Transverse colon (tissue), 4 donors: ENCODE measurements around the gene GTF2F2. TPM values are rescaled to one million over a fixed set of nuclear protein-coding genes. Genes with fewer than 3 reads are reported as not detected.
A peak's percentile ranks its signal among the peaks of the same experiment; 100 is the strongest.
"Not testable (repeated sequence)": the region's sequence is repeated elsewhere in the genome, so short reads cannot be mapped to it uniquely, and the experiment has no call there.

Source experiments
- DNase-seq: peaks from one replicate; pipeline ENCODE4 v3.0.0-alpha.2; 2019
- H3K27ac ChIP-seq, 4 donors: fragments of 200-600 bp; sonication (generic); 2 replicates each; pipeline ENCODE4 v1.5.1; 2016 to 2018; ENCODE audit warnings: inconsistent platforms in 4 of 4
- H3K27me3 ChIP-seq: fragments of 200-600 bp; sonication (generic); 2 replicates; pipeline ENCODE4 v1.5.1; 2017; ENCODE audit warnings: inconsistent platforms
- H3K36me3 ChIP-seq, 4 donors: fragments of 200-600 bp; sonication (generic); 2 replicates each; pipeline ENCODE4 v1.5.1; 2017 to 2019; ENCODE audit warnings: inconsistent platforms in 4 of 4
- H3K4me1 ChIP-seq, 4 donors: fragments of 200-600 bp; sonication (generic); 2 replicates each; pipeline ENCODE4 v1.5.1; 2017 to 2020; ENCODE audit warnings: inconsistent platforms in 4 of 4
- H3K4me3 ChIP-seq, 4 donors: fragments of 200-600 bp; sonication (generic); 1 replicate in 1 of 4; 2 replicates in 3 of 4; pipeline versions ENCODE4 v1.5.1 to v1.6.1; 2017 to 2019; ENCODE audit warnings: inconsistent platforms in 4 of 4
- H3K9me3 ChIP-seq, 2 donors: fragments of 200-600 bp; sonication (generic); 2 replicates each; pipeline ENCODE4 v1.5.1; 2017 to 2019; ENCODE audit warnings: inconsistent platforms in 2 of 2
- EP300 ChIP-seq: sonication (generic); formaldehyde crosslinking; IDR thresholded peaks from one replicate; pipeline ENCODE4 v1.6.1; 2017; ENCODE audit warnings: antibody characterized with exemption, low read depth
- POLR2A ChIP-seq: fragments of 450-650 bp; IDR thresholded peaks from one replicate; pipeline ENCODE4 v1.6.1; 2016; ENCODE audit warnings: antibody characterized with exemption, mild to moderate bottlenecking, moderate library complexity
- POLR2AphosphoS5 ChIP-seq, 3 donors: sonication (generic); formaldehyde crosslinking; IDR thresholded peaks; one replicate each; pipeline ENCODE4 v1.6.1; 2016; ENCODE audit warnings: antibody characterized with exemption in 3 of 3
- WGBS, 2 donors: methylation state at CpG; one replicate each; pipeline ENCODE4 v1.1.5; 2018; ENCODE audit warnings: low coverage in 1 of 2; 5-methylcytosine and 5-hydroxymethylcytosine counted together
- in situ Hi-C, 4 donors: fragments of 200-750 bp; cut with MboI; loops; one replicate each; pipeline versions ENCODE4 v1.15.0 to v1.15.1; 2017; ENCODE audit warnings: low sequenced_read_pairs in 3 of 4, low pct_ligation_motif_present in 1 of 4, low pct_unique_long_range_greater_than_20kb in 1 of 4
- intact Hi-C: fragments of 100-400 bp; cut with DNase I; formaldehyde crosslinking; loops from one replicate; pipeline ENCODE4 v1.15.1; 2023; ENCODE audit warnings: low total_unique reads
- total RNA-seq, 4 donors: library from RNA; depleted of rRNA; stranded (reverse); fragments of >200 nt; gene quantifications; one replicate each; pipeline ENCODE4 v1.1.0, GENCODE V29; 2016
- TF ChIP-seq, protein P1 (sequence below), 5 experiments: fragments of 200-600 bp in 3 of 5; fragments of 450-650 bp in 2 of 5; sonication (generic) in 3 of 5; IDR thresholded peaks; 1 replicate in 2 of 5; 2 replicates in 3 of 5; pipeline ENCODE4 v1.5.1; 2016 to 2017; ENCODE audit warnings: antibody characterized with exemption in 5 of 5, inconsistent platforms in 3 of 5, mild to moderate bottlenecking in 2 of 5, moderate library complexity in 1 of 5

GTF2F2 gene
- total RNA-seq, 4 donors from 2014 or later: 6.8 to 23.8 (median 13.5) TPM

DNA sequence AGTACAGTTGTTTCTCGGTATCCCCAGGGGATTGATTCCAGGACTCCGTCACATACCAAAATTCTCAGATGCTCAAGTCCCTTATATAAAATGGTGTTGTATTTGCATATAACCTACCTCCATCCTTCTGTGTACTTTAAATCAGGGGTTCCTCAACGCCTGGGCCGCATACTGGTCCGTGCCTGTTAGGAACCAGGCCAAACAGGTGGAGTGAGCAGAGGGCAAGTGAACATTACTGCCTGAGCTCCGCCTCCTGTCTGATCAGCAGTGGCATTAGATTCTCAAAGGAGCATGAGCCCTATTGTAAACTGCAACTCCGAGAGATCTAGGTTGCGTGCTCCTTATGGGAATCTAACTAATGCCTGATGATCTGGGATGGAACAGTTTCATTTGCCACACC is 122.8 kb downstream of the GTF2F2 start:
- 40 to 64% methylated on average over 4 to 8 of the region's 8 CpGs for WGBS, 2 donors
- H3K27me3 ChIP-seq: no peaks in the 10 kb centered on the region
- H3K4me3 ChIP-seq: no peak overlapping the region
- TF ChIP-seq EP300: no peak
- peak in 1 of 3 donors; percentile 60 for TF ChIP-seq POLR2AphosphoS5 (IDR thresholded peaks at IDR 0.05)
- no peak for TF ChIP-seq POLR2A
- TF ChIP-seq, protein P1, sequence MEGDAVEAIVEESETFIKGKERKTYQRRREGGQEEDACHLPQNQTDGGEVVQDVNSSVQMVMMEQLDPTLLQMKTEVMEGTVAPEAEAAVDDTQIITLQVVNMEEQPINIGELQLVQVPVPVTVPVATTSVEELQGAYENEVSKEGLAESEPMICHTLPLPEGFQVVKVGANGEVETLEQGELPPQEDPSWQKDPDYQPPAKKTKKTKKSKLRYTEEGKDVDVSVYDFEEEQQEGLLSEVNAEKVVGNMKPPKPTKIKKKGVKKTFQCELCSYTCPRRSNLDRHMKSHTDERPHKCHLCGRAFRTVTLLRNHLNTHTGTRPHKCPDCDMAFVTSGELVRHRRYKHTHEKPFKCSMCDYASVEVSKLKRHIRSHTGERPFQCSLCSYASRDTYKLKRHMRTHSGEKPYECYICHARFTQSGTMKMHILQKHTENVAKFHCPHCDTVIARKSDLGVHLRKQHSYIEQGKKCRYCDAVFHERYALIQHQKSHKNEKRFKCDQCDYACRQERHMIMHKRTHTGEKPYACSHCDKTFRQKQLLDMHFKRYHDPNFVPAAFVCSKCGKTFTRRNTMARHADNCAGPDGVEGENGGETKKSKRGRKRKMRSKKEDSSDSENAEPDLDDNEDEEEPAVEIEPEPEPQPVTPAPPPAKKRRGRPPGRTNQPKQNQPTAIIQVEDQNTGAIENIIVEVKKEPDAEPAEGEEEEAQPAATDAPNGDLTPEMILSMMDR (IDR thresholded peaks at IDR 0.05): no peak
- H3K9me3 ChIP-seq: no peaks in the 10 kb centered on the region
- peaks cover 6 to 30% (median 26%) of the 10 kb centered on the region in 4 donors for H3K4me1 ChIP-seq
- no peaks in the 10 kb centered on the region for H3K36me3 ChIP-seq
- DNase-seq: peak; percentile 74
- in situ Hi-C loops (no loop called here), intact Hi-C loops (no loop called here)
- peak overlapping the region; percentile 62 to 82 (median 70) for H3K27ac ChIP-seq

DNA sequence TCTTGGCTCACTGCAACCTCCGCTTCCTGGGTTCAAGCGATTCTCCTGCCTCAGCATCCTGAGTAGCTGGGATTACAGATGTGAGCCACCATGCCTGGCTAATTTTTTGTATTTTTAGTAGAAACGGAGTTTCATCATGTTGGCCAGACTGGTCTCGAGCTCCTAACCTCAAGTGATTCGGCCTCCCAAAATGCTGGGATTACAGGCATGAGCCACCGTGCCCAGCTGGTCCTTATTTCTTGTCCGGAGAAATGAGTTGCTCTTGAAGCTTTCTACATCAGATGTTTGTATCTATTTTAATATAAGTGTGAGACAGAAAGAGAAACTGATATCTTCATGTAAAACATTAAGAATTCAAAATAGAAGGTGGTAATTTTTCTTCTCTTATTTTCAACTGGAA is 124.4 kb downstream of the GTF2F2 start:
- H3K36me3 ChIP-seq, H3K9me3 ChIP-seq, intact Hi-C loops, H3K4me3 ChIP-seq, H3K27ac ChIP-seq, in situ Hi-C loops, DNase-seq, H3K27me3 ChIP-seq: not testable (repeated sequence)
- H3K4me1 ChIP-seq: peaks cover 6 to 32% (median 26%) of the 10 kb centered on the region in 4 donors
- WGBS, 2 donors: 91 to 97% methylated on average over 7 of the region's 7 CpGs

DNA sequence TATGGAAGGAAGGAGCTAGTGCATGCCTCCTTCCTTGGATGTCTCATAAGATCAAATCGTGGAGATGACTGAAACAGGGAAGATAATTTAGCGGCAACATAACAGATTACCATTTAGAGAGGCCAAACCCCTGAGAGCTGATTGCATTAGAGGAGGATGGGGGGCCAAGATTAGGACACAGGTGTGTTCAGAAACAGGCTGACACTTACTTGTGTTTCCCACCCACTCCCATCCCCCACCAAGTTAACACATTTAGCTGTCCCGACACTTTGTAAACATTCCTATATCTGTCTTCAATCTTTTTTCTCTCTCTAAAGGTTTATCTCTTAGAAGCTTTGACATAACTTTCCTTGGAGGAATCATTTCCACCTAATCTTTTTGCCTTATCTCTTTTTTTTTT is 129.4 kb downstream of the GTF2F2 start:
- DNase-seq: no peak
- 87 to 91% methylated on average over 2 to 3 of the region's 3 CpGs for WGBS, 2 donors
- peaks cover 0 to 25% (median 1%) of the 10 kb centered on the region in 4 donors for H3K4me1 ChIP-seq
- TF ChIP-seq EP300 (no peak), POLR2AphosphoS5 (IDR thresholded peaks at IDR 0.05) (no peak), POLR2A (no peak)
- TF ChIP-seq, protein P1 (IDR thresholded peaks at IDR 0.05): no peak
- no peak overlapping the region for H3K27ac ChIP-seq
- no peaks in the 10 kb centered on the region for H3K27me3 ChIP-seq
- intact Hi-C loops (loop anchor here (10.0 kb wide), 1 partner anchor 875 kb away; no protein-coding TSS in a partner anchor), in situ Hi-C loops (no loop called here)
- H3K4me3 ChIP-seq: no peak overlapping the region
- H3K9me3 ChIP-seq: no peaks in the 10 kb centered on the region
- H3K36me3 ChIP-seq: no peaks in the 10 kb centered on the region

DNA sequence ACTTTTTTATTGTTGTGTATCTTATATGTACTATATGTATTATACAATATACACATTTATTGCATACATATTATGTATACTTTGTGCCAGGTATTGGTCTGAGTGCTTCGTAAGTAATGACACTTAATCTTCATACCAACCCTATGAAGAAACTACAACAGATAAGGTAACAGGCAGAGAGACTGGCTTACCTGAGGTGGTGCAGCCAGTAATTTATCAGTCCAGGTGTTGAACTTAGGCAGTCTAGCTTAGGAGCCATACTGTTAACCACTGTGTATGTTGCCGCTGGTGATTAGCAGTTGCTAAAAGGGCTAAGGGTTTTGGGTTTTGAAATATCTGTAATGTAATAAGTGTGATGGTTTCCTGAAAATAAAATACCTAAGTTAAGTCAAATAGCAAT is 134.1 kb downstream of the GTF2F2 start:
- H3K27ac ChIP-seq: peak overlapping the region; percentile 70 to 81 (median 75)
- peaks cover 0 to 59% (median 21%) of the 10 kb centered on the region in 4 donors for H3K4me1 ChIP-seq
- DNase-seq: no peak
- in situ Hi-C loops (no loop called here), intact Hi-C loops (loop anchor here (10.0 kb wide), 1 partner anchor 870 kb away; no protein-coding TSS in a partner anchor)
- H3K9me3 ChIP-seq: no peaks in the 10 kb centered on the region
- H3K27me3 ChIP-seq: no peaks in the 10 kb centered on the region
- TF ChIP-seq EP300 (no peak), POLR2AphosphoS5 (IDR thresholded peaks at IDR 0.05) (no peak), POLR2A (no peak)
- TF ChIP-seq, protein P1 (IDR thresholded peaks at IDR 0.05): no peak
- no peak overlapping the region for H3K4me3 ChIP-seq
- no peaks in the 10 kb centered on the region for H3K36me3 ChIP-seq
- 69 to 73% methylated on average over 2 of the region's 2 CpGs for WGBS, 2 donors
